NAMALWA (cell line): ENCODE measurements around the gene STXBP6.

ENCODE experiments used
- DNase-seq: peaks from one replicate; pipeline ENCODE4 v3.0.0-alpha.2; 2015; ENCODE audit warnings: low spot score

STXBP6 gene

GRCh38 chr14:24887623-24888304 lies 162.2 kb downstream of the STXBP6 start:
- no peak for DNase-seq

- no peak for DNase-seq
Measured at GRCh38 chr14:24885410-24885913, 164.5 kb downstream of the STXBP6 start.

- no peak for DNase-seq
Measured at GRCh38 chr14:24883576-24883975, 166.4 kb downstream of the STXBP6 start.

GRCh38 chr14:24881116-24881893 lies 168.6 kb downstream of the STXBP6 start:
- DNase-seq: no peak

DNA sequence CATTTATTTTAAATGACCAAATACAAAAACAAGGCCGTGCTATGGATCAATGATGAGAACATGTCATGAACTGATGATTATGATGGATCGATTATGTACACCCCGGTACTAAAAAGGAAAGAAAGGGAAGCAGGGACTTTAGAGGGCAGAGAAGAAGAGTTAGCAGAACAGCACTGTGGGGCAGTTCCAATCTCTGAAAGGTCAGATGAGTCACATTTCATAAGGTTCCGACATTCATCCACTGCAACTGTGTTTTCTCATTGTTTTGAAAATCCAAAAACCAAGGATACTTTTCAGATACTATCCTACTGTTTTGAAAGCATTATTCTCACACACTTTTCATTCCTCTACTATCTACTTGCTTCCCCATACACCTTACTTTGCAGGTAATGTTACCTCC lies 169.3 kb downstream of the STXBP6 start:
- DNase-seq: no peak

- no peak for DNase-seq
Measured at GRCh38 chr14:24879661-24880386, 170.1 kb downstream of the STXBP6 start.

GRCh38 chr14:24876996-24877395 lies 173.0 kb downstream of the STXBP6 start:
- no peak for DNase-seq

GRCh38 chr14:24875991-24876878 lies 173.7 kb downstream of the STXBP6 start:
- DNase-seq: no peak

DNA sequence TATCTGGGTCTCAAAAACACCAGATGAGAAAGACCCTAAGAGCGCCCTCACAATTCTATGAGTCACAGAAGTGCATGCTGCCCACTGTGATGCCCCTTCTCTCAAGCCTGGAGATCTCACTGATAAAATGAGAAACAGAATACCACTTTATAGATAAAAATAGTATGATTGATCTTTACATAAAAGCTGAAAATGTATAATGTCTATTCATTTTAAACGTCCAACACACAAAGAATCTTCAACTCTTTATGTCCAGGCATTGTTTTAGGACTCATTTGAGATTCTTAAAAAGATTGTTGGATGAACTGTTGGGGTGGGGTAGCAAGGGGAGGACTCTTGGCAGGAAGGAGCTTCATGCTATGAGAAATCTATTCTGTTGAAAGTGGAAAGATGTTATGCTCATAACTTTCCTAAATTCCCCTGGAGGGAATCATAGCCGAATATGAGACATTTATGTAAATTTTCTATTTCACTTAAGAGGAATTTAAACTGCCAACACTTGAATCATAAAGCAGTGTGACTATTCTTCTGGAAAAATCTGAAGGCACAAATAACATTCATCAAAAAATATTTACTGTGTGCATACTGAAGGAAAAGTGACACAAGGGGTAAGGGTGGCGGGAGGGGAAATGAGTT lies 174.6 kb downstream of the STXBP6 start:
- DNase-seq: no peak

DNA sequence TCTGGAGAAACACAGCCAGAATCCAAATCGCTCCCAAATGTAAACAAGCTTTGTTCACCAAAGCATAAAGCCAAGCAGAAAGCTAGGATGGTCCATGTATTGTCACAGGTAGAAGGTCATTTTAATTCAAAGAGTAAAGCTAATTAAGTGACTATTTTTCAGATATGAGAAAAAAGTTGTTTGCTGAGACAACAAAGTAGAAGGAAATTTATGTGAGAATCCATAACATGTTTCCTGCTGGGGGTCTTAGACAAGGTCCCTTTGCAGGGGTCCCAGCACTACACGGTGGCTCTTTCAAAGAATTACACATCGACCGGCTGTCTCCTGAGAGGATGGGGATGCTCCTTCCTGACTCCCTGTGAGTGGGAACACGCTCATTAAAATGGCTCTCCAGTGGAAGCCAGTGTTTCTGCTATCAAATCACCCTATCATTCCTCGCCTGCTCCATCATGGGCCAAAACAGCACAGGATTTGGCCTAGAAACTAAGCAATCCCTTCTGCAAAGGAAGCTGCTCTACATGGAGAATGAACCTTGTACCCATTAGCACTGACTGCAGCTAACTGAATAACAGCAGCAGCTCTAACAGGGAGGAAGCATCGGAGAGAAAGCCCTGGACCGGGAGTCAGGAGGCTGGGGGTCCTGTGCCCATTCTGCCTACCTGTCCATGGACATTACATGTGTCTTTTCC lies 175.3 kb downstream of the STXBP6 start:
- DNase-seq: no peak

- DNase-seq: no peak
Measured at GRCh38 chr14:24873551-24873950, 176.4 kb downstream of the STXBP6 start.

DNA sequence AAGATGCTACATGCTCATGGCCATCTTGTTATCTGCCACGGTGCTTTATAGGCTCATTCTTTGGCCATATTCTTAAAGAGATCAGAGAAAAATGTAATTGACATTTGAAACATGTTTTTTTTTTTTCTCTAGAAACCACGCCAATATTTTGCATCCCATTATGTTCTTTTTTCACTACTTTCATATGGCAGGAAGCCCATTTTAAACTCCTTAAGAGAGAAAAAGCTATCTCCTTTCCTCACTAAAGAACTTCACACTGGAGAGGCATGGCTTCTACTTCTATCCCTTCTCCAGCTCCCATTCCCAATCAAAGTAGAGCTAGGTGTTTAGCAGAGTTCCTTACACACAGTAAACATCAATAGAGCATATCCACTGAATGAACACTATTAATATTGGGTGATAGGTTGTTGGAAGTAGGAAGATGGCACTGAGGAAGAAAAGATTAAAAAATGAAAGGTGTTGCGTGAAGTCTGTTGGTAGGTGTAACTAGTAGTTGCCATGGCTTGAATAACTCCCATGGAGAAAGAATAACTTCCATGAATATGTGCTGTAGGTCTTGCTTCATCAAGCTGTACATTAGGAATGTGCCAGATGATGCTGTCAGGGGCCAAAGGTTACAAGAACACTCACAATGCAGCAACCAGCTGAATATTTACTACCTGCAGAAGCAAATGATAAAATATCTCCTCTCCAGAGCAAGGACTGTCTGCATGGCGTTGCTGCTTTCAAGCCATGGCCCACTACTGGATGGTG lies 178.8 kb downstream of the STXBP6 start:
- DNase-seq: no peak

DNA sequence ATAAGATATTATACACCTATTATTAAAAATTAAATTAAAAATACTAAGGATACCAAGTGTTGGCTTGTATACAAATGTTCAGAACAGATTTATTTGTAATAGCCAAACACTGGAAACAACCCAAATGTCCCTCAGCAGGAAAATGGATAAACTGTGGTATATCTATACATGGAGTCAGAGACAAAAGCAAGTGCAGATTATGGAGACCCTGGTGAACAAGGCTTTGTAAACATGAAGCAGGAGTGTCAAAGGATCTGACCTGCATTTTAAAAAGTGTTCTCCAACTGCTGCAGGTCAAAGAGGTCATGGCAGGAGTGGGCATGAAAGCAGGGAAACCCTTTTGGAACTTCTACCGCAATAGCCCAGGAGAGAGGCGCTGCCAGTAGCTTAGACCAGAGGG lies 181.6 kb downstream of the STXBP6 start:
- DNase-seq: no peak

GRCh38 chr14:24866067-24866639 lies 183.8 kb downstream of the STXBP6 start:
- no peak for DNase-seq

- DNase-seq: no peak
Measured at GRCh38 chr14:24863968-24864684, 185.8 kb downstream of the STXBP6 start.

DNA sequence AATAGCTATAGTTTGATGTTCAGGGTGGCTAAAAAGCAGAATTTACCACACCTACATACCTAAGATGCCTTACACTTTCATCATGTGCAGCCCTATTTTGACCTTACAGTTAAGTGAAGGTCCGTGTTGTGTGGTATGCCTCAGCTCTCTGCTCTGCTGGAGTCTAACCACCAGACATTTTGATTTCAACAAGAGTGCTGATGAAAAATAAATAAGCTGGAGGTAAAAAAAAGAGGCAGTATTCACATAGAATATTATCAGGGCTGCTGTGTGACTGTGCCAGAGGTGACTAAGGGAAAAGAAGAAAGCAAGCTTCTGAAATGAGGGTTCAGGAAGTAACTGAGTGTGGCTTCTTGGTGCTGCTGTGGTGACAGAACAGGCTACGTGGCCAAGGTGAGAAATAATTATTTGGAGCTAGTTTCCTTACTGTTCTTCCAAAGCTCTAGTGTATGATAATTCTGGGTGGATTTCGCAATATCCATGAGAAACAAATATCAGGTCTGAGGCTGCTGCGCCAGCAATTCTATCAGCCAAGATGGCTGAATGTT lies 188.8 kb downstream of the STXBP6 start:
- DNase-seq: no peak

DNA sequence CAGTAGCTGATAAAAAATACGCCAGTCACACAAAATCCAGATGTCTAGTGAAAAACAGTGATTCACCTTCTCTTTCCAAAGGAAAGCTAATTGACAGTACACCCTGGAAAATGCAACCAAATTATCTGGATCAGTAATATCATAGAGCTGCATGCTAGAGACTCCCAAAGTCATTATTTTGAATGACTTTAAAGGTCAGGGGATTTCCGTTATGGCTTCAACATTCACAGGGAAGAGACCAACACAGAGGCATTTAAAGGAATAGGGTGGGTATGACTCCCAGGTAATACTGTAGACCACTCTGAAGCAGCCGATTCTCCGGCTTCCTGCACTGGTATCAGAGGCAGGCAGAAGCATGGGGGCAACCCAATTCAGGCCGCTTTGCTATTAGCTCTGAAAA lies 190.4 kb downstream of the STXBP6 start:
- DNase-seq: no peak

- no peak for DNase-seq
Measured at GRCh38 chr14:24858684-24859083, 191.3 kb downstream of the STXBP6 start.

DNA sequence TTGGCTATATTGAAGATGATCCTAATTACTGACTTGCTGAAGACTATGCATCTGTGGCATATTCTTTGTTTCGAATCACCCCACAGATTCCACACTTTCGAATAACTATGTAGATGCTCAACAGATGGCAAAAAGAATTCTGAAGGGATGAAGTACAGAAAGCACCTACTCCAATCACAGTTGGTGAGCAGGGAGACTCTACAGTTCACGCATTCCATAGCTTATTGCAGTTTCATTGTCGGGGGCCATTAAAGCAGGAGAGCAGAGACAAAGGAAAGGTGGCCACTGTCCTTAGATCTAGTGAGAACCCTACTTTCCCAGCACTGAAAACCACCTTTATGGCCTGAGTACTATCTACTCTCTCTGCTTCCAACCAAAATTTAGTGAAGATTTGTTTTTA lies 191.9 kb downstream of the STXBP6 start:
- no peak for DNase-seq
